ENCODE results near the gene TENT4B.
"Not testable (repeated sequence)": the region's sequence is repeated elsewhere in the genome, so short reads cannot be mapped to it uniquely, and the experiment has no call there.

TENT4B gene

GRCh38 chr16:50152807-50153595 is at the start of gene TENT4B:
TSS of gene TENT4B (plus strand) at chr16:50153306. CDS start at chr16:50153622, 316 bp downstream.
- peak; percentile 64 to 77 for DNase-seq (ENCODE audit: low read depth in 2 of 2, low spot score in 1 of 2)

- no peak for DNase-seq (ENCODE audit: low read depth in 2 of 2, low spot score in 1 of 2)
Measured at GRCh38 chr16:50103764-50104163, 49.3 kb upstream of the TENT4B start.

- DNase-seq (ENCODE audit: low read depth in 2 of 2, low spot score in 1 of 2), result no peak
Measured at GRCh38 chr16:50114357-50115129, 38.6 kb upstream of the TENT4B start.

DNA sequence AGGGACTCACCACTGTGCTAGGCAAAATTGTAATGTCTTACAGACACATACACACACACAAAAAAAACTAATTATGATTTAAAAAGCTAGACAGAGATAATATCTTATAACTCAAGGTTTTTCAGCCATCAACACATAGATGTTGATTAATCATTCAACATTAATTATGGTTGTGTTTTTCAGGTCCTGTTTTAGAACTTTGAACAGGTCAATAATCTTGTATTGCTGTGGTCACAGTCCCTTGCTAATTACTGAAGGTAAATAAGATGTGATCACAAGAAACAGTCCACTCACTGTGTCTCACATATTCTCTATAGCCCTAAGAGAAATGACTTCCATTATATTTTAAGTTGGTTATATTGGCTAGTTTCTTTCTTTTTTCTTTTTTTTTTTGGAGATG is 32.4 kb upstream of the TENT4B start:
- DNase-seq (ENCODE audit: low read depth in 2 of 2, low spot score in 1 of 2), result no peak

GRCh38 chr16:50121278-50121677 is 31.8 kb upstream of the TENT4B start:
- DNase-seq (ENCODE audit: low read depth in 2 of 2, low spot score in 1 of 2), result no peak

DNA sequence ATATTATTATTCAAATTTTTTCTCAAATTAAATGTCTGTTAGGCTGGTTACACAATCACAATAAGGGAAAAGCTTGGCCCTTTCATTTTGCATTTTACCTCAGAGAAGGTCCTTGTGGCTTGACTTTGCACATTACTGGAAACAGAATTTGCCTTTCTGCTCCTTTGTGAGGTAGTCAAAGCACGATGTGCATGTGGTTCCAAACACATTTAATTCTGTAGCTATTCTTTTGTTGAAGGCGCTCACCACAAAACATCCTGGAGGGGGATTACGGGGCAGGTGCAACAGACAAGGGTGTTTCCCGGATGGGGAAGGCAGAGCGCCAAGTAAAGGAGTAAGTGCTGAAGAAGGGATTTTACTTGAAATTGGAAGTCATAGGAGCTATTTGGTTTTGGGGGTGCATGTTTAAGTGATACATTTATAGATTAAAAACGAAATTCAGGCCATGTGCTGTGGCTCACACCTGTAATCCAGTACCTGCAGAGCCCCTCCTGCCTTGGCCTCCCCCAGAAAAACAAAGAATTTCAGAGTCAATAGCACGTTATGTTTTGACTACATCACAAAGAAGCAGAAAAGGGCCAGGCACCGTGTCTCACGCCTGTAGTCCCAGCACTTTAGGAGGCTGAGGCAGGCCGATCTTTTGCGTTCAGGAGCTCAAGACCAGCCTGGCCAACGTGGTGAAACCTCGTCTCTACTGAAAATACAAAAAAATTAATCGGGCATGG is 31.2 kb upstream of the TENT4B start:
- DNase-seq (ENCODE audit: low read depth in 2 of 2, low spot score in 1 of 2), result no peak

DNA sequence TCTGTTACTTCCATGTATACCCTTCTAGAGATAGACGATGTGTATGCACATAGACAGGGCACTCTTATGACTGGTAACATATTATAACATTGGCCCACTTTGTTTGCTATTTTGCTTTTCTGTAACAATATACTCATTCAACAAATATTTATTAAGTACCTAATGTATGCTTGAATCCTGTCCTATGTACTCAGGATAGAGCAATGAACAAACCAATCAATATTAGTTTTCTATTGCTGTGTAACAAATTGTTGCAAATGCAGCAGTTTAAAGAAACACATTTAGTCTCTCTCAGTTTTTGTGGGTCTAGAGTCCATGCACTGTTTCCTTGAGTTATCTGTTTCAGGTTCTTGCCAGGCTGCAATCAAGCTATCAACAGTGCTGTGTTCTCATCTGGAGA is 29.7 kb upstream of the TENT4B start:
- DNase-seq (ENCODE audit: low read depth in 2 of 2, low spot score in 1 of 2), result no peak

DNA sequence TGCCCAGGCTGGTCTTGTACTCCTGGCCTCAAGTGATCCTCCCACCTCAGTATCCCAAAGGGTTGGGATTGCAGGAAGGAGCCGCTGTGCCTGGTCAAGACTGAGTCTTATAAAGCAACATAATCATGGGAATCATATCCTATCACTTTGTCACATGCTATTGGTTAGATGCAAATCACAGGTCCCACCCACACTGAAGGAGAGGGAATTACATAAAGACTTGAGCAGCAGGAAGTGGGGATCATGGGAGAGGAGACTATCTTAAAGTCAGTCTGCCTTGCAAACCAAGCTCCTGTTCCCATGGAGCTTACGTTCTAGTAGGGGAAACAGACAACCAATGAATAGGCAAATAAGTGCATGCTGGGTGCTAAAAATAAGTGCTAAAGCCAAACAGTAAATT is 28.3 kb upstream of the TENT4B start:
- DNase-seq (ENCODE audit: low read depth in 2 of 2, low spot score in 1 of 2), result no peak

DNA sequence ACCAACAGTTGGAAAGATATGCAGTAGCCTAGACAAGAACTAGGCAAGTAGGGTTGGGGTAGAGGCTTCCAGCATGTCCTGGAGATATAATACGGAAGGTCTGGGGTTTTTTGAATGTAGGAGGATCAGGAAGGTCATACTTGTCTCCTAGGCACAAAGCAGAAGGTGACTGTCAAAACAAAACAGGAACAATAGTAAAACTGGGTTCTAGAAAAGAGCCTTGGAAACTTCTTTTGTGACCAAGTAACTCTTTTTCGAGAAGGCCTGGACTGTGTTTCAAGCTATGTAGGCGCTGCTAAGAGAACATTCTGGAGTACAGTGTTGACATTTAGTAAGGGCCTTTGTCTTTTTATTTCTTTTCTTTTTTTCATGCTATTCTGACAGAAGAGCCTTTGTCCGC is 26.9 kb upstream of the TENT4B start:
- DNase-seq (ENCODE audit: low read depth in 2 of 2, low spot score in 1 of 2), result no peak

GRCh38 chr16:50132571-50132970 is 20.5 kb upstream of the TENT4B start:
- DNase-seq (ENCODE audit: low read depth in 2 of 2, low spot score in 1 of 2), result not testable (repeated sequence)

- DNase-seq (ENCODE audit: low read depth in 2 of 2, low spot score in 1 of 2), result no peak
Measured at GRCh38 chr16:50133214-50133613, 19.9 kb upstream of the TENT4B start.

DNA sequence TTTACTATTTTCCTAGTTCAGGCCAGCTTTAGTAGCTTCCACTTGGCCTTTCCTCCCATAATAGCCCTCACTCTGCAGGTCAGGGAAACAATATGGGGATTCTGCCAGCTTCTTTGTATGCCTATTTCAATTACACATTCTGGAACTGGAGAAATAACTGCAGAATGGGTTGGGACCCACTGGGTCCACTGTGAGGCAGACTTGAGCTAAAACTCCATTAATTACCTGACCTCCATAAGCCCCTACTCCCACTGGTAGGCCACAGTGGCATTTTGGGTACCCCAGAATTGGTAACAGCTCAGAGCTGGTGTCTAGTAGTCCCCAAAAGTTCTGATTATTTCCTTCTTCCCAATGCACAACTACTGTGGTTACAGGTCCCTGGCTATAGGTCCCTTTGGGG is 16.7 kb upstream of the TENT4B start:
- DNase-seq (ENCODE audit: low read depth in 2 of 2, low spot score in 1 of 2), result no peak

GRCh38 chr16:50137268-50137667 is 15.8 kb upstream of the TENT4B start:
- no peak for DNase-seq (ENCODE audit: low read depth in 2 of 2, low spot score in 1 of 2)

- no peak for DNase-seq (ENCODE audit: low read depth in 2 of 2, low spot score in 1 of 2)
Measured at GRCh38 chr16:50139580-50139979, 13.5 kb upstream of the TENT4B start.

GRCh38 chr16:50144211-50144610 is 8.9 kb upstream of the TENT4B start:
- no peak for DNase-seq (ENCODE audit: low read depth in 2 of 2, low spot score in 1 of 2)

GRCh38 chr16:50146479-50147435 is 6.3 kb upstream of the TENT4B start:
- DNase-seq (ENCODE audit: low read depth in 2 of 2, low spot score in 1 of 2), result no peak

GRCh38 chr16:50151322-50151721 is 1.8 kb upstream of the TENT4B start:
- DNase-seq (ENCODE audit: low read depth in 2 of 2, low spot score in 1 of 2), result no peak

- no peak for DNase-seq (ENCODE audit: low read depth in 2 of 2, low spot score in 1 of 2)
Measured at GRCh38 chr16:50151756-50152155, 1.4 kb upstream of the TENT4B start.

- DNase-seq (ENCODE audit: low read depth in 2 of 2, low spot score in 1 of 2), result peak; percentile 27 to 28
Measured at GRCh38 chr16:50152351-50152806, 727 bp upstream of the TENT4B start.

DNA sequence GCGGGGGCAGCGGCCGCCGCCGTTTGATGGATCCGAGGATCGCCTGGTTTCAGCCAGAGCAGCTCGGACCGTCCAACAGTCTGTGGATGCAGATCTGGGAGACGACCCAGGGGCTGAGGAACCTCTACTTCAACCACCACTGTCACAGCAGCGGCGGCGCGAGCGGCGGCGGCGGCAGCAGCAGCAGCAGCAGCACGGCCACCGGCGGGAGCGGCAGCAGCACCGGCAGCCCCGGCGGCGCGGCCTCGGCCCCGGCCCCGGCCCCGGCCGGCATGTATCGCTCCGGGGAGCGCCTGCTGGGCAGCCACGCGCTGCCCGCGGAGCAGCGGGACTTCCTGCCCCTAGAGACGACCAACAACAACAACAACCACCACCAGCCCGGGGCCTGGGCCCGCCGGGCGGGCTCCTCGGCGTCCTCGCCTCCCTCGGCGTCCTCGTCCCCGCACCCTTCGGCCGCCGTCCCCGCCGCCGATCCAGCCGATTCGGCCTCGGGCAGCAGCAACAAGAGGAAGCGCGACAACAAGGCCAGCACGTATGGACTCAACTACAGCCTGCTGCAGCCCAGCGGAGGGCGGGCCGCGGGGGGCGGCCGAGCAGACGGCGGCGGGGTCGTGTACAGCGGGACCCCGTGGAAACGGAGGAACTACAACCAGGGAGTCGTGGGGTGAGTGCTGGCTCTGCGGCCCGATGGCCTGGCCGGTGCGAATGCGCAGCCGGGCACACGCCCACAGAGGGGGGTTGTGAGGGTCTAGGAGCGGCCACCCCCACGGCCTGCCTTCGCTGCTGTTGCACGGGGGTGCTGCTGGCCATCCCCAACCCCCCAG is 702 bp downstream of the TENT4B start:
- DNase-seq (ENCODE audit: low read depth in 2 of 2, low spot score in 1 of 2), result no peak

Data from stimulated activated CD8-positive, alpha-beta memory T cell treated with anti-CD3 and anti-CD28 coated beads, Interleukin-4, amount 100 ng/mL, for 1 hour (primary cell).